ENCODE results near the gene KDF1. TPM values are rescaled to one million over a fixed set of nuclear protein-coding genes. Genes with fewer than 3 reads are reported as not detected.

KDF1 gene
- total and polyA plus RNA-seq, 2 donors (not counting 3 experiments of a cell fraction or from before 2014, with no cell fraction given): not detected

- Histone ChIP-seq H2AFZ (ENCODE audit: low read depth, low read length) (no peak overlapping the region), H3K4me1 (ENCODE audit: control insufficient read depth, extremely low read depth, insufficient read depth, low read length) (no peaks in the 10 kb centered on the region), H3K9me3 (replicated peaks; ENCODE audit: control insufficient read depth, insufficient read depth, low read length) (no peaks in the 10 kb centered on the region), H3K4me2 (ENCODE audit: insufficient read depth, low read length) (no peak overlapping the region), H3K36me3 (ENCODE audit: control insufficient read depth in 2 of 2, extremely low read depth in 1 of 2, insufficient read depth in 2 of 2, low read length in 2 of 2) (no peaks in the 10 kb centered on the region), H4K20me1 (replicated peaks; ENCODE audit: control insufficient read depth, extremely low read depth, insufficient read depth, low read length) (no peaks in the 10 kb centered on the region), H3K4me3 (replicated peaks in 1 of 3; ENCODE audit: insufficient read depth in 1 of 3, low read depth in 1 of 3, low read length in 3 of 3) (no peak overlapping the region), H3K9ac (replicated peaks; ENCODE audit: extremely low read depth, insufficient read depth, low read length) (no peak overlapping the region), H3K79me2 (ENCODE audit: control insufficient read depth, insufficient read depth, low read length) (no peaks in the 10 kb centered on the region), H3K27ac (ENCODE audit: insufficient read depth, low read depth, low read length) (no peak overlapping the region), H3K27me3 (ENCODE audit: control insufficient read depth in 2 of 2, insufficient read depth in 2 of 2, low read length in 2 of 2) (peaks cover 0 to 1% of the 10 kb centered on the region in 2 experiments), H3K9me1 (replicated peaks; ENCODE audit: control insufficient read depth, extremely low read depth, insufficient read depth, low read length) (no peaks in the 10 kb centered on the region)
- CTCF ChIA-PET: no interaction called here
- intact Hi-C loops (cut with micrococcal nuclease) (no loop called here), dilution Hi-C loops (cut with MboI; ENCODE audit: extremely low pct_ligation_motif_present, low sequenced_read_pairs) (no loop called here)
- POLR2A ChIA-PET: no interaction called here
- no peak for DNase-seq (ENCODE audit: low read depth, low spot score)
- FAIRE-seq: no peak
- BruUV-seq (replicated peaks): no TSS peak
- no peak for TF ChIP-seq MYC (IDR thresholded peaks at IDR 0.05; ENCODE audit: low read depth, low read length)
- TF ChIP-seq MAX (IDR thresholded peaks at IDR 0.05; ENCODE audit: insufficient read depth, insufficient read length): no peak
- no peak for TF ChIP-seq FOS (IDR thresholded peaks at IDR 0.05; ENCODE audit: borderline replicate concordance, insufficient read depth, low read length)
- no peak for TF ChIP-seq POLR2AphosphoS5 (IDR thresholded peaks at IDR 0.05; ENCODE audit: insufficient read depth, low read depth, low read length)
- no peak for TF ChIP-seq GATA2 (IDR thresholded peaks at IDR 0.05; ENCODE audit: insufficient read depth, insufficient read length, low read depth, low read length)
- TF ChIP-seq JUN (IDR thresholded peaks at IDR 0.05; ENCODE audit: borderline replicate concordance, insufficient read depth, insufficient read length, low read depth): no peak
- no peak for TF ChIP-seq EZH2 (IDR thresholded peaks at IDR 0.05; ENCODE audit: borderline replicate concordance, low read depth, low read length, severe bottlenecking)
- no peak for TF ChIP-seq CTCF (IDR thresholded peaks at IDR 0.05; ENCODE audit: extremely low read depth in 1 of 2, insufficient read depth in 1 of 2, low read depth in 1 of 2, low read length in 2 of 2)
- TF ChIP-seq POLR2A (IDR thresholded peaks at IDR 0.05; ENCODE audit: low read depth, low read length): no peak
These were observed 48.7 kb downstream of the KDF1 start for GRCh38 chr1:26911399-26912146.

Measured in endothelial cell of umbilical vein (primary cell).